Measurements from ENCODE around the gene CADM4. TPM values are rescaled to one million over a fixed set of nuclear protein-coding genes. Genes with fewer than 3 reads are reported as not detected.

Gene CADM4
- total and polyA plus RNA-seq, 9 of the 15 experiments (the other 6 are each of a cell fraction or from before 2014, with no cell fraction given), result 0.03 to 4.6 (median 1.3) TPM

DNA sequence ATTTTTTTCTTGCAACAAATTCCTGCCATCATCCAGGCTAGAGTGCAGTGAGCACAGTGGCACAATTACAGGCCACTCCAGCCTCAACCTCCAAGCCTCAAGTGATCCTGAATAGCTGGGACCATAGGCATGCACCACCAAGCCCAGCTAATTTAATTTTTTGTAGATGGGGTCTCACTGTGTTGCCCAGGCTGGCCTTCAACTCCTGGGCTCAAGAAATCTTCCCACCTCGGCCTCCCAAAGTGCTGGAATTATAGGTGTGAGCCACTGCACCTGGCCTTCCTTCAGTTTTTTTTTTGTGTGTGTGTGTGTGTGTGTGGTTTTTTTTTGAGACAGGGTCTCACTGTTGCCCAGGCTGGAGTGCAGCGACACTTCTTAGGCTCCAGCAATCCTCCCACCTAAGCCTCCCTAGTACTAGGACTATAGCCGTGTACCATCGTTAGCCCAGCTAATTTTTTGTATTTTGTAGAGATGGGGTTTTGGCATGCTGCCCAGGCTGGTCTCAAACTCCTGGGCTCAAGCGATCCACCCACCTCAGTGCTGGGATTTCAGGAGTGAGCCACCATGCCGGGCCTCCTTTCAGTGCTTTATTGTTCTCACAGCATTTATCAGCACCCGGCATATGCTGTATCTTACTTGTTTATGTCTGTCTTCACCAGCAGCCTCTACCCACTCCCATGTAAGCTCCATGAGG is 33.6 kb downstream of the CADM4 start (continued):
- TF ChIP-seq FOXK2 (conservative IDR thresholded peaks at IDR 0.05 in 1 of 2, IDR thresholded peaks at IDR 0.05 in 1 of 2; ENCODE audit: low read depth in 2 of 2) (0 out of 4 replicates have a peak, but pooled peaks of 1 of the 2 experiments have one; percentile 19), BRD9 (IDR thresholded peaks at IDR 0.05; ENCODE audit: low read depth, partially characterized antibody) (no peak), KAT8 (IDR thresholded peaks at IDR 0.05; ENCODE audit: low read depth) (no peak), CBFA2T2 (conservative IDR thresholded peaks at IDR 0.05) (peak; percentile 23; the same call in 1 of the 2 replicates), CBFA2T3 (IDR thresholded peaks at IDR 0.05) (peak; percentile 70), SOX6 (IDR thresholded peaks at IDR 0.05) (0 out of 2 replicates have a peak, but pooled peaks have one; percentile 13), XRCC4 (IDR thresholded peaks at IDR 0.05; ENCODE audit: extremely low read depth, insufficient read depth, insufficient read length) (no peak), TCF3 (CRISPR knock-in tag; IDR thresholded peaks at IDR 0.05) (peak; percentile 43; the same call in 1 of the 2 replicates), KHSRP (IDR thresholded peaks at IDR 0.05) (no peak), ZNF77 (CRISPR knock-in tag; IDR thresholded peaks at IDR 0.05) (no peak), KDM1A (IDR thresholded peaks at IDR 0.05) (peak; percentile 55 to 58; a peak in 2 of 4 replicates), TAL1 (IDR thresholded peaks at IDR 0.05) (peak; percentile 44), MEIS2 (IDR thresholded peaks at IDR 0.05; ENCODE audit: partially characterized antibody) (peak; percentile 37), CC2D1A (IDR thresholded peaks at IDR 0.05) (no peak), ZNF121 (CRISPR knock-in tag; conservative IDR thresholded peaks at IDR 0.05) (peak; percentile 78)
- TF ChIP-seq, protein P1, sequence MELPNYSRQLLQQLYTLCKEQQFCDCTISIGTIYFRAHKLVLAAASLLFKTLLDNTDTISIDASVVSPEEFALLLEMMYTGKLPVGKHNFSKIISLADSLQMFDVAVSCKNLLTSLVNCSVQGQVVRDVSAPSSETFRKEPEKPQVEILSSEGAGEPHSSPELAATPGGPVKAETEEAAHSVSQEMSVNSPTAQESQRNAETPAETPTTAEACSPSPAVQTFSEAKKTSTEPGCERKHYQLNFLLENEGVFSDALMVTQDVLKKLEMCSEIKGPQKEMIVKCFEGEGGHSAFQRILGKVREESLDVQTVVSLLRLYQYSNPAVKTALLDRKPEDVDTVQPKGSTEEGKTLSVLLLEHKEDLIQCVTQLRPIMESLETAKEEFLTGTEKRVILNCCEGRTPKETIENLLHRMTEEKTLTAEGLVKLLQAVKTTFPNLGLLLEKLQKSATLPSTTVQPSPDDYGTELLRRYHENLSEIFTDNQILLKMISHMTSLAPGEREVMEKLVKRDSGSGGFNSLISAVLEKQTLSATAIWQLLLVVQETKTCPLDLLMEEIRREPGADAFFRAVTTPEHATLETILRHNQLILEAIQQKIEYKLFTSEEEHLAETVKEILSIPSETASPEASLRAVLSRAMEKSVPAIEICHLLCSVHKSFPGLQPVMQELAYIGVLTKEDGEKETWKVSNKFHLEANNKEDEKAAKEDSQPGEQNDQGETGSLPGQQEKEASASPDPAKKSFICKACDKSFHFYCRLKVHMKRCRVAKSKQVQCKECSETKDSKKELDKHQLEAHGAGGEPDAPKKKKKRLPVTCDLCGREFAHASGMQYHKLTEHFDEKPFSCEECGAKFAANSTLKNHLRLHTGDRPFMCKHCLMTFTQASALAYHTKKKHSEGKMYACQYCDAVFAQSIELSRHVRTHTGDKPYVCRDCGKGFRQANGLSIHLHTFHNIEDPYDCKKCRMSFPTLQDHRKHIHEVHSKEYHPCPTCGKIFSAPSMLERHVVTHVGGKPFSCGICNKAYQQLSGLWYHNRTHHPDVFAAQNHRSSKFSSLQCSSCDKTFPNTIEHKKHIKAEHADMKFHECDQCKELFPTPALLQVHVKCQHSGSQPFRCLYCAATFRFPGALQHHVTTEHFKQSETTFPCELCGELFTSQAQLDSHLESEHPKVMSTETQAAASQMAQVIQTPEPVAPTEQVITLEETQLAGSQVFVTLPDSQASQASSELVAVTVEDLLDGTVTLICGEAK (IDR thresholded peaks at IDR 0.05), result peak; percentile 29; the same call in 1 of the 2 replicates
- TF ChIP-seq, protein P1 (CRISPR knock-in tag; IDR thresholded peaks at IDR 0.05), result no peak
- TF ChIP-seq, protein P2, sequence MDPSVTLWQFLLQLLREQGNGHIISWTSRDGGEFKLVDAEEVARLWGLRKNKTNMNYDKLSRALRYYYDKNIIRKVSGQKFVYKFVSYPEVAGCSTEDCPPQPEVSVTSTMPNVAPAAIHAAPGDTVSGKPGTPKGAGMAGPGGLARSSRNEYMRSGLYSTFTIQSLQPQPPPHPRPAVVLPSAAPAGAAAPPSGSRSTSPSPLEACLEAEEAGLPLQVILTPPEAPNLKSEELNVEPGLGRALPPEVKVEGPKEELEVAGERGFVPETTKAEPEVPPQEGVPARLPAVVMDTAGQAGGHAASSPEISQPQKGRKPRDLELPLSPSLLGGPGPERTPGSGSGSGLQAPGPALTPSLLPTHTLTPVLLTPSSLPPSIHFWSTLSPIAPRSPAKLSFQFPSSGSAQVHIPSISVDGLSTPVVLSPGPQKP (CRISPR knock-in tag; IDR thresholded peaks at IDR 0.05), result no peak
- TF ChIP-seq, protein P3, sequence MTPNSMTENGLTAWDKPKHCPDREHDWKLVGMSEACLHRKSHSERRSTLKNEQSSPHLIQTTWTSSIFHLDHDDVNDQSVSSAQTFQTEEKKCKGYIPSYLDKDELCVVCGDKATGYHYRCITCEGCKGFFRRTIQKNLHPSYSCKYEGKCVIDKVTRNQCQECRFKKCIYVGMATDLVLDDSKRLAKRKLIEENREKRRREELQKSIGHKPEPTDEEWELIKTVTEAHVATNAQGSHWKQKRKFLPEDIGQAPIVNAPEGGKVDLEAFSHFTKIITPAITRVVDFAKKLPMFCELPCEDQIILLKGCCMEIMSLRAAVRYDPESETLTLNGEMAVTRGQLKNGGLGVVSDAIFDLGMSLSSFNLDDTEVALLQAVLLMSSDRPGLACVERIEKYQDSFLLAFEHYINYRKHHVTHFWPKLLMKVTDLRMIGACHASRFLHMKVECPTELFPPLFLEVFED (CRISPR knock-in tag; conservative IDR thresholded peaks at IDR 0.05), result no peak
